HFFc6 (cell line): ENCODE results near the gene AXDND1. TPM values are rescaled to one million over a fixed set of nuclear protein-coding genes. Genes with fewer than 3 reads are reported as not detected.

ENCODE experiments used
- DNase-seq: peaks from one replicate; pipeline ENCODE4 v3.0.0-alpha.2; 2018
- H3K27ac Mint-ChIP-seq: 2 replicates; pipeline ENCODE4 v1.8.0; 2020; ENCODE audit warnings: mild to moderate bottlenecking, mixed read lengths
- H3K27me3 Mint-ChIP-seq: 2 replicates; pipeline ENCODE4 v1.8.0; 2021; ENCODE audit warnings: mild to moderate bottlenecking, moderate library complexity, mixed read lengths; ENCODE audit not compliant: insufficient read depth
- H3K36me3 Mint-ChIP-seq: 2 replicates; pipeline ENCODE4 v1.8.0; 2021; ENCODE audit warnings: low read depth, mixed read lengths
- H3K4me1 Mint-ChIP-seq: 2 replicates; pipeline ENCODE4 v1.8.0; 2020; ENCODE audit warnings: low read depth, mixed read lengths
- H3K4me3 Mint-ChIP-seq: 2 replicates; pipeline ENCODE4 v1.8.0; 2020; ENCODE audit warnings: mild to moderate bottlenecking, moderate library complexity, mixed read lengths
- H3K9me3 Mint-ChIP-seq: 2 replicates; pipeline ENCODE4 v1.8.0; 2020; ENCODE audit warnings: mild to moderate bottlenecking, mixed read lengths
- total RNA-seq, 6 experiments: library from RNA; stranded (reverse); fragmentation: NEBNext Ultra II Directional; extraction: Animal tissue kit (Norgen Biotek cat#: 25700); gene quantifications; 2 replicates in 1 of 6; 3 replicates in 5 of 6; pipeline ENCODE4 v1.2.3, GENCODE V29; 2021
- TF ChIP-seq, protein P1 (sequence below): fragments of 200-600 bp; sonication (generic); IDR thresholded peaks from 2 replicates; pipeline ENCODE4 v1.5.0; 2021; ENCODE audit warnings: antibody characterized with exemption, mild to moderate bottlenecking

The AXDND1 gene
- total RNA-seq, 6 experiments from 2014 or later, result 0.50 TPM; not detected in 5

- H3K27ac Mint-ChIP-seq, result no peak overlapping the region
- DNase-seq, result no peak
- H3K36me3 Mint-ChIP-seq, result peaks cover 40% of the 10 kb centered on the region
- 0 out of 2 replicates have a peak, but pooled peaks cover 5% of the 10 kb centered on the region for H3K4me1 Mint-ChIP-seq
- H3K4me3 Mint-ChIP-seq, result no peak overlapping the region
- peaks cover 6% of the 10 kb centered on the region; the same call in 1 of the 2 replicates for H3K9me3 Mint-ChIP-seq
- TF ChIP-seq, protein P1, sequence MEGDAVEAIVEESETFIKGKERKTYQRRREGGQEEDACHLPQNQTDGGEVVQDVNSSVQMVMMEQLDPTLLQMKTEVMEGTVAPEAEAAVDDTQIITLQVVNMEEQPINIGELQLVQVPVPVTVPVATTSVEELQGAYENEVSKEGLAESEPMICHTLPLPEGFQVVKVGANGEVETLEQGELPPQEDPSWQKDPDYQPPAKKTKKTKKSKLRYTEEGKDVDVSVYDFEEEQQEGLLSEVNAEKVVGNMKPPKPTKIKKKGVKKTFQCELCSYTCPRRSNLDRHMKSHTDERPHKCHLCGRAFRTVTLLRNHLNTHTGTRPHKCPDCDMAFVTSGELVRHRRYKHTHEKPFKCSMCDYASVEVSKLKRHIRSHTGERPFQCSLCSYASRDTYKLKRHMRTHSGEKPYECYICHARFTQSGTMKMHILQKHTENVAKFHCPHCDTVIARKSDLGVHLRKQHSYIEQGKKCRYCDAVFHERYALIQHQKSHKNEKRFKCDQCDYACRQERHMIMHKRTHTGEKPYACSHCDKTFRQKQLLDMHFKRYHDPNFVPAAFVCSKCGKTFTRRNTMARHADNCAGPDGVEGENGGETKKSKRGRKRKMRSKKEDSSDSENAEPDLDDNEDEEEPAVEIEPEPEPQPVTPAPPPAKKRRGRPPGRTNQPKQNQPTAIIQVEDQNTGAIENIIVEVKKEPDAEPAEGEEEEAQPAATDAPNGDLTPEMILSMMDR, result no peak
- H3K27me3 Mint-ChIP-seq, result peaks cover 5% of the 10 kb centered on the region; the same call in 1 of the 2 replicates
These were observed 39.9 kb upstream of the AXDND1 start for GRCh38 chr1:179325836-179326235.

- Mint-ChIP-seq H3K4me3 (no peak overlapping the region), H3K36me3 (peaks cover 32% of the 10 kb centered on the region), H3K27me3 (peaks cover 3% of the 10 kb centered on the region; the same call in 1 of the 2 replicates), H3K27ac (no peak overlapping the region), H3K4me1 (0 out of 2 replicates have a peak, but pooled peaks cover 5% of the 10 kb centered on the region), H3K9me3 (peaks cover 6% of the 10 kb centered on the region; the same call in 1 of the 2 replicates)
- TF ChIP-seq, protein P1, result no peak
- no peak for DNase-seq
These were observed 39.0 kb upstream of the AXDND1 start for GRCh38 chr1:179326746-179327145.

DNA sequence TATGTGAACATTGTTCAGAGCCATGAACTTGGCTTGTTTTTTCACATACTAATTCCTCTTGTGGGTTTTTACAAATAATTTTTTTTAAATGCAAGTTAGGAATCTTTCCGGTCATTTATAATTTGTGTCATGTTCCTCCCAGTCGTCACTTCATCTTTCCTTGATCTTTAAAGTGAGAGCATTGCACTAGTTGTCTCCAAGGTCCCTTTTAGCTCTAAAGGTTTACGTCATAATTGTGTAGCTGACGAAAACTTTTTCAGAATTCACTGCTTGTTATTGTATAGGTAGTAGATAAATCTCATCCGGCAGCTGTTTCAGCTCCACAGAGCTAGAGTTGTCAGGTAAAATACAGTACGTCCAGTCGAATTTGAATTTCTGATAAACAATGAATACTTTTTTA lies 38.6 kb upstream of the AXDND1 start:
- DNase-seq, result no peak
- Mint-ChIP-seq H3K4me3 (no peak overlapping the region), H3K4me1 (0 out of 2 replicates have a peak, but pooled peaks cover 3% of the 10 kb centered on the region), H3K27ac (no peak overlapping the region), H3K36me3 (peaks cover 28% of the 10 kb centered on the region), H3K27me3 (0 out of 2 replicates have a peak, but pooled peaks cover under 1% of the 10 kb centered on the region), H3K9me3 (peaks cover 6% of the 10 kb centered on the region; the same call in 1 of the 2 replicates)
- TF ChIP-seq, protein P1, result no peak

DNA sequence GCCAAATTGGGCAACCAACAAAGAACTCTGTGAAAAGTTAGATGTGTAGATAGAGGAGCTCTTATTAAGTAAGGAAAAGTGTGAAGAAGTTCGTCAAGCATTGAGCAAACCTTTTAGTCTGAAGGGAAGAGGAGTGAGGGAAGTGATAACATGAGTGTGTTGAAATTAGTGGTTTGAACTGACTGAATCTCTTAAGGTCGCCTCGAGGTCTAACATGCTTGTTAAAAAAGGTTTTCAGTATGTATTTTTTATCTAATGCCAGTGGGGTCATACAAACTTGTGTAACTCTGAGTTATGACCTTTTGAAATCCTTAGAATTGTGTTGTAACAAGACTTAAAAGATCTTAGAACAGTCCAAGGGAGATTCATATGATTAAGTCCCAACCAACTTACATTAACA lies 38.1 kb upstream of the AXDND1 start:
- Mint-ChIP-seq H3K27me3 (no peaks in the 10 kb centered on the region), H3K4me1 (no peaks in the 10 kb centered on the region), H3K27ac (no peak overlapping the region), H3K36me3 (peaks cover 23% of the 10 kb centered on the region), H3K9me3 (peaks cover 6% of the 10 kb centered on the region; the same call in 1 of the 2 replicates), H3K4me3 (no peak overlapping the region)
- TF ChIP-seq, protein P1, result no peak
- DNase-seq, result no peak

DNA sequence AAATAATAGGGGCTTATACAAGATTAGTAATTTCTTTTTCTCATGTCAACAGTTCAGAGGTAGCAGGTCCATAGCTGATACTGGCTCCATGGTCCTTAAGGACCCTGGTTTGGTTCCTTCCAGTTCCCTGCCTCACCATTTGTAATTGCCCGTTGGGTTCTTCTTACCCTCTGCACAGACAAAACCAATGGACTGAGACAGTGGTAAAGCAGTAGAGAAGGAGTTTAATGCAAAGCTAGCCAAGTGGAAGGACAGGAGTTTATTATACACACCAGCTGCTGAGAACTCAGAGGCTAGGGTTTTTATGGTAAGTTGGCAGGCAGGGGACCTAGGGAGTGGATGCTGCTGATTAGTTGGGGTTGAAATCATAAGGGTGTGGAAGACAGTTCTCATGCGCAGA lies 35.9 kb upstream of the AXDND1 start:
- Mint-ChIP-seq H3K36me3 (peaks cover 22% of the 10 kb centered on the region), H3K4me3 (no peak overlapping the region), H3K9me3 (peaks cover 6% of the 10 kb centered on the region; the same call in 1 of the 2 replicates), H3K27me3 (peaks cover 2% of the 10 kb centered on the region; the same call in 1 of the 2 replicates), H3K27ac (no peak overlapping the region), H3K4me1 (no peaks in the 10 kb centered on the region)
- TF ChIP-seq, protein P1, result no peak
- no peak for DNase-seq
